ENCODE measurements around the gene C1QTNF12.
"Not testable (repeated sequence)": the region's sequence is repeated elsewhere in the genome, so short reads cannot be mapped to it uniquely, and the experiment has no call there.

Gene C1QTNF12

DNA sequence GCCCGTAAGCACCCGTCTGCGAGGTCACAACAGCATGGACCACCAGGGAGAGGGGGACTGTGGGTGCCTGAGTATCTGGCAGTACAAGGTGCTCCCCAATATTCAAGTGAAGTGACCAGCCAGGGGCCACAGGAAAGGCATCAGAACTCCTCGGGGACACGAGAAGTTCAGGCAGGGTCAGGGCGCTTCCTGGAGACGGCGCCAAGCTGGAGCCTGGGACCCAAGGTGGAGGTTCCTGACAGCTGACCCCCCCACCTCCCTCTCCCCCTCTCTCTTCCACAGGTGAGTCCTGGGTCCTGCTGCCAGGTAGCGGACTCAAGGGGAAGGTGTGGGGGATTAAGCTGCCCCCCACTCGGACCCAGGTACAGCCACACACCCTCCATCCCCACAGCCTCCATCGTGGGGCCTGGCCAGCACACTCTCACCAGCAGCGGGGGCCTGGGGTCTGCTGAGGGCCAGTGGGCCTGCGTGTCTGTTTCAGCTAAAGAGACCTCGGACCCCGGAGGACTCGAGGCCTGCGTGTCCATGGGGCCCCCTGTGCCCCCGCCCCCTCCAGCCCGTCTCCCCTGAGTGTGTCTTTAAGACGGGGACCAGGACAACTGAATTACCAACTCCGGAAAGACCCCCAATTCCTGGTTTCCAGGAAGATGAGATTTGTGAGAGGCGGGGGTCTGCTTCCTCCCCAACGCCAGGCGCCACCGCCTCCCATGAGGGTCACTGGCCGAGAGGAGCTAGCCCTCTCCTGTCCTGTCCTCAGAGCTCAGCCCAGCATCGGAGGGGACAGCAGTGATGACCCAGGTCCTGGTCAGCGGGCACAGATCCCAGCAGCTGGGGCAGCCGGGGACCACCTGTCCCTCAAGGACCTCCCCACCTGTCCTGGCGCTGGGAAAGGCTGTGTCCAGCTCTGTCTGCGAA is 46.3 kb downstream of the C1QTNF12 start:
- DNase-seq (ENCODE audit: low read depth, low spot score): no peak

DNA sequence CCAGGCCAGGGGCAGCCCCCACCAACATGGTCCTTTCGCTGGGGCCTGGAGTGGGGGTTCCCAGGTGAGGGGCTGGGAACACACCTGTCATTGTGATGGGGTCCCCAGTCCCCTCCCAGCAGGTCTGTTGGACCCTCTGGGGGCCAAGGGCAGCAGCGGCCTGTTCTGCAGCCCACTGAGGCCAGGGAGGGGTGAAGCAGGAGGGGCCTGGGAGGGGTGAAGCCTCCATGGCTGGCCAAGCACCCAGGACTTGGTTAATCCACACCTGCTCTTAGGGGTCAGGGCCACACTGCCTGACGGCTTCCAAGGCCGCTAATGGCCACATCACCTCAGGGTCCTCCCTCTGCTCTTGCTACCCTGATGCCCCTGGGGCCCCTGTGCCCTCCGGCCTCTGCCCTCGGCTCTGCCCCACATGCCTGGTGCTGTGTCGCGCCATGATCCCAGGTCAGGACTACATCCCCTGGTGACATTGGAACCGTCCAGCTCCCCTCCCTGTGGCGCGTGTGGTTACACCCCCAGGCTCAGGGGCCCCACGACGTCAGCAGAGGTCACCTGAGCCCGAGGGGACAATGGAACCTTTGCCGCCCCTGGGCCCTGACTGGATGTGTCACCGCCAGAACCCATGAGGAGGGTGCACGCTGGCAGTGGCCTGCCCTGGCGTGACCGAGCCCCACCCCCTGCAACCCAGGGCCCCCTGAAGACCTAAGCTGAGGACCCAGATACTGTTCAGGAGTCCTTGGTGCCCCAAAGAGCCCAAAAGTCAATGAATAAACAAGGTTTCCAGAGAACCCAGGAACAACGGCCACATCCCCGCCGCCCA is 47.2 kb downstream of the C1QTNF12 start:
- no peak for DNase-seq (ENCODE audit: low read depth, low spot score)

GRCh38 chr1:1198423-1199140 is 47.9 kb downstream of the C1QTNF12 start:
- DNase-seq (ENCODE audit: low read depth, low spot score): no peak

DNA sequence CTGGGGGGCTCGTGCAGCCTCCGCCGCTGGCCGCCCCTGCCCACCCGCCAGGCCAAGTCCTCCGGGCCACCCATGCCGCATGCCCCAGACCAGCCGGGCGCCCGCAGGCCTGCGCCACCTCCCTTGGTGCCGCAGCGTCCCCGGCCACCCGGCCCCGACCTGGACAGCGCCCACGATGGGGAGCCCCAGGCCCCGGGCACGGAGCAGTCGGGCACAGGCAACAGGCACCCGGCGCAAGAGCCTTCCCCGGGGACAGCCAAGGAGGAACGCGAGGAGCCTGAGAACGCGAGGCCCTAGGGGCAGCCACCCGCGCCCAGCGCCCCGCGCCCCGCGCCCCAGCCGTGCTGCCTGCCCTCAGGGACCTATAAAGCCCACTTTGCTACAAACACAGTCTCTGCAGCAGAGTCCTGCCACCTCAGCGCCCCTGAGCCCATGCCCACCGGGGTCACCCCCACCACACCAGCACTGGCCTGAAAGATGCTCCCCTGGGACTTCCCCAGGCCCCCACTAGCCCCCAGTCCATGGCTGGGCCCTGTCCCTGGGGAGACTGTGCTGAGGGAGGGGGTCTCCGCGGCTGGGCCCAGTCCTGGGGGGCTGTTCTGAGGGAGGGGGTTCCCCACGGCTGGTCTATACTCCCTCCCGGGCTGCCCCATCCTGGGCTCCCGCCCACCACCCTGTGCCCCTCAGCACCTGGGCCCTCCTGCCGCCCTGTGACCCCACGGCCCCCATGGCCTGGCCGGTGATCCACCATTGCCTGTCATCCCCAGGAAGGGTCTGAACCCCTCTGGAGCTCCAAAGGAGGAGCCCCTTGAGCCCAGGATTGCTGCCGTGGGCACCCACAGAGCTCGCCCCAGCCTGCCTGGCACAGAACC is 48.7 kb downstream of the C1QTNF12 start:
- no peak for DNase-seq (ENCODE audit: low read depth, low spot score)

GRCh38 chr1:1197188-1197500 is 49.4 kb downstream of the C1QTNF12 start:
- no peak for DNase-seq (ENCODE audit: low read depth, low spot score)

DNA sequence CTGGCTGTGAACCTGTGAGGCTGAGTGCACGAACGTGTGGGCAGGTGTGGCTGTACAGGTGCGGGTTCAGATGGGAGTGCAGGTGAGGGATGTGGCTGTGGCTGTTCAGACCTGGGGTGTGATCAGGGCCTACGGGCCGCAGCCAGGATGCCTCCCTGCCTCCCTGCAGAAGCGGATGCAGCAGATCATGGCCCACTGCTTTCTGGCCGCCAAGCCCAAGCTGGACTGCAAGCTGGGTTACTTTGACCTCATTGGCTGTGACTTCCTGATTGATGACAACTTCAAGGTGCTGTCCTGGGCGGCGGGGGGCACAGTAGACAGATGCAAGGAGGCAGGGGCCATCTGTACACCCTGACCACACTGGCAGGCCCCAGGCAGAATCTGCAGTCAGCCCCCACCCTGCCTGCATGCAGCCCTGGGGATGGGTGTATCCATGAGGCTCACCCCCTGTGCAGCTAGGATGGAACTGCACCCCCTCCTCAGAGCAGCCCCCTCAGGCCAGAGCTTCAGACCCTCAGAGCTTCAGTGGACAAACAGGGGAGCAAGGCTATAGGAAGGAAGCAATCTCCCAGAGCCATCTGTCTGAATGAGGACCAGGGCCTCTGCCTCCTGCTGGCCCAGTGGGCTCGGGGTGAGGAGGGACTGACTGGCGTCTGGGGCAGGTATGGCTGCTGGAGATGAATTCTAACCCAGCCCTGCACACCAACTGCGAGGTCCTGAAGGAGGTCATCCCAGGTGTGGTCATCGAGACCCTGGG is 49.9 kb downstream of the C1QTNF12 start:
- no peak for DNase-seq (ENCODE audit: low read depth, low spot score)

- not testable (repeated sequence) for DNase-seq (ENCODE audit: low read depth, low spot score)
Measured at GRCh38 chr1:1195726-1196125, 50.8 kb downstream of the C1QTNF12 start.

DNA sequence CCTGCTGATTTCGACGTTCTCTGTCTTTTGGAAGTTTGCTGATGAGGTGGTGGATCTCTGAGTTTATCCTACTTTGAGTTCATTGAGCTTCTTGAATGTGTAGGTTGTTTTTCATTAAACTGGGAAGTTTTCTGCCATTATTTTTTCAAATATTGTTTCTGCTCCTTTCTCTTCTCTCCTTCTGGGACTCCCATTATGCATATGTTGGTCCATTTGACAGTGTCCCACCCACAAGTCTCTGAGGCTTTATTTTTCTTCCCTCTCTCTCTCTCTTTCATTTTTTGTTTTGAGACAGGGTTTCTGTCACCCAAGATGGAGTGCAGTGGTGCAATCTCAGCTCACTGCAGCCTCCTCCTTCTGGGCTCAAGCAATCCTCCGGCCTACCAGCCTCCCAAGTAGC is 51.8 kb downstream of the C1QTNF12 start:
- no peak for DNase-seq (ENCODE audit: low read depth, low spot score)

Measured in activated CD4-positive, CD25-positive, alpha-beta regulatory T cell treated with anti-CD3 and anti-CD28 coated beads, Interleukin-2, amount 50 U/mL, for 16 hours (primary cell).